ENCODE data around the gene RAB38. TPM values are rescaled to one million over a fixed set of nuclear protein-coding genes. Genes with fewer than 3 reads are reported as not detected.

Gene RAB38
- total RNA-seq, 1 donor, result 1.1 TPM

DNA sequence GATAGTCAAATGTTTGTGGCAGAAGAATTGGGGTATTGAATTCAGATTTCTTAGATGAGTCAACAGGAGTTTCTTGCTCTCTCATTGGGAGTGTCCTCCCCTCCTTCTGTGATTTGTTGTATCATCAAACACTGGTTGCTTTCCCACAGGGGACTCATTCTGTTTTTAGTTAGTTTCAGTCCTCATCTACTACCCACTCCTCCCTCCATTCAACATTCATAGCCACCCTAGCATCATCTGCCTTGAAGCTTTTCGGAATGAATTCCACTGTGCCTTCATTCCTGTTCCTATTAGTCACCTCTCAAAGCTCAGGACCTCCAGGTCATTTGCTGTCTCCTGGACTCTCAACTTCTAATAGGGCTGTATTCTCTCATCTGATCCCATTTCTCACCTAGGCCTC lies 31.5 kb upstream of the RAB38 start:
- H3K79me2 ChIP-seq (ENCODE audit: insufficient read depth, low read length), result no peaks in the 10 kb centered on the region
- no peaks in the 10 kb centered on the region for H3K36me3 ChIP-seq (ENCODE audit: insufficient read depth, low read length)
- no peak overlapping the region for H3K27ac ChIP-seq (ENCODE audit: low read depth, low read length)
- no peaks in the 10 kb centered on the region for H3K4me1 ChIP-seq (ENCODE audit: insufficient read depth, low read length)
- H3K27me3 ChIP-seq (ENCODE audit: insufficient read depth, low read length), result no peaks in the 10 kb centered on the region
- TF ChIP-seq, protein P1, sequence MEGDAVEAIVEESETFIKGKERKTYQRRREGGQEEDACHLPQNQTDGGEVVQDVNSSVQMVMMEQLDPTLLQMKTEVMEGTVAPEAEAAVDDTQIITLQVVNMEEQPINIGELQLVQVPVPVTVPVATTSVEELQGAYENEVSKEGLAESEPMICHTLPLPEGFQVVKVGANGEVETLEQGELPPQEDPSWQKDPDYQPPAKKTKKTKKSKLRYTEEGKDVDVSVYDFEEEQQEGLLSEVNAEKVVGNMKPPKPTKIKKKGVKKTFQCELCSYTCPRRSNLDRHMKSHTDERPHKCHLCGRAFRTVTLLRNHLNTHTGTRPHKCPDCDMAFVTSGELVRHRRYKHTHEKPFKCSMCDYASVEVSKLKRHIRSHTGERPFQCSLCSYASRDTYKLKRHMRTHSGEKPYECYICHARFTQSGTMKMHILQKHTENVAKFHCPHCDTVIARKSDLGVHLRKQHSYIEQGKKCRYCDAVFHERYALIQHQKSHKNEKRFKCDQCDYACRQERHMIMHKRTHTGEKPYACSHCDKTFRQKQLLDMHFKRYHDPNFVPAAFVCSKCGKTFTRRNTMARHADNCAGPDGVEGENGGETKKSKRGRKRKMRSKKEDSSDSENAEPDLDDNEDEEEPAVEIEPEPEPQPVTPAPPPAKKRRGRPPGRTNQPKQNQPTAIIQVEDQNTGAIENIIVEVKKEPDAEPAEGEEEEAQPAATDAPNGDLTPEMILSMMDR (IDR thresholded peaks at IDR 0.05; ENCODE audit: extremely low read depth, low read depth, low read length), result no peak
- no peak overlapping the region for H3K4me3 ChIP-seq (ENCODE audit: insufficient read depth, low read length)
- no peaks in the 10 kb centered on the region for H4K20me1 ChIP-seq (ENCODE audit: insufficient read depth, low read length)
- H2AFZ ChIP-seq (ENCODE audit: low read length), result no peak overlapping the region
- no peaks in the 10 kb centered on the region for H3K9me3 ChIP-seq (ENCODE audit: low read depth, low read length)
- no peak overlapping the region for H3K4me2 ChIP-seq (ENCODE audit: insufficient read depth, low read length)
- DNase-seq (ENCODE audit: insufficient read length, low spot score, missing footprints), result no peak

DNA sequence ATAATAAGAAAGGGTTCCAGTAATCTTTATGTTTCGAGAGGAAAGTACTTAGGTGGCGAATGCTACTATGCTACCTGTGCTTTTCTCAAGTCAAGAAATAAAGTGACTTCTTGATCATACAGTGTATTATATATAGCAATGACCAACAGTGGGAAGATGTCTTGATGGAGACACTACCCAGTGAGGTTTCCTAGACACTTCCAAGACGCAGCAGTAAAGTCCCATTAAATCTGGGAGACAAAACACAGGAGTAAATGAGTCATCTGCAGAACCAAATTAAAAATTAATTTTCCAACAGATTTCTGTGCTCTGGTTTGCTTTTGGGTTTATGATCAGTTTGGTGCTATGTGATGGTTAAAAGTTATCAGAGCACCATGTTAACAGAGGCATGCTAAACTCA lies 29.1 kb upstream of the RAB38 start:
- no peaks in the 10 kb centered on the region for H3K79me2 ChIP-seq (ENCODE audit: insufficient read depth, low read length)
- H3K27ac ChIP-seq (ENCODE audit: low read depth, low read length), result no peak overlapping the region
- no peak for DNase-seq (ENCODE audit: insufficient read length, low spot score, missing footprints)
- H4K20me1 ChIP-seq (ENCODE audit: insufficient read depth, low read length), result no peaks in the 10 kb centered on the region
- H3K4me2 ChIP-seq (ENCODE audit: insufficient read depth, low read length), result no peak overlapping the region
- H3K4me3 ChIP-seq (ENCODE audit: insufficient read depth, low read length), result no peak overlapping the region
- no peaks in the 10 kb centered on the region for H3K36me3 ChIP-seq (ENCODE audit: insufficient read depth, low read length)
- no peak overlapping the region for H2AFZ ChIP-seq (ENCODE audit: low read length)
- TF ChIP-seq, protein P1 (IDR thresholded peaks at IDR 0.05; ENCODE audit: extremely low read depth, low read depth, low read length), result no peak
- H3K9me3 ChIP-seq (ENCODE audit: low read depth, low read length), result no peaks in the 10 kb centered on the region
- no peaks in the 10 kb centered on the region for H3K4me1 ChIP-seq (ENCODE audit: insufficient read depth, low read length)
- no peaks in the 10 kb centered on the region for H3K27me3 ChIP-seq (ENCODE audit: insufficient read depth, low read length)

DNA sequence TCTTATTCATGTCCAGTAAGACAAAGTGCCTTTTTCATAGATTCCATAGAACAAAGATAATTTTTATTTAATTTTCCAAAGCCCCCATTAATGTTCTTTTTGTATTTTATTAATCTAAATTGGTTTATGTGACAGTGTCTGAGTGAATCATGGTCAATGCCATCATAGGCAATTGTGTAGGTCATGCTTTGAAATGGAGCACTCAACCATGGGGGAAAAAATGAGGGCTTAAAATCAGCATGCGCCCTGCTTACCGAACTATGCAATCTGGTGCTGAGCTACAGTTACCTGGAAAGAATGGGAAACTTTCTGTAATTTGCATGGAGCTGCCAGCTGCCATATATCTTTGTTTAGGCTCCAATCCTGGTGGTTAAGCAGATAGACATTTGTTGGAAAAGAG lies 28.4 kb upstream of the RAB38 start:
- no peak overlapping the region for H3K4me3 ChIP-seq (ENCODE audit: insufficient read depth, low read length)
- H2AFZ ChIP-seq (ENCODE audit: low read length), result no peak overlapping the region
- H3K36me3 ChIP-seq (ENCODE audit: insufficient read depth, low read length), result no peaks in the 10 kb centered on the region
- no peaks in the 10 kb centered on the region for H4K20me1 ChIP-seq (ENCODE audit: insufficient read depth, low read length)
- H3K4me2 ChIP-seq (ENCODE audit: insufficient read depth, low read length), result no peak overlapping the region
- H3K4me1 ChIP-seq (ENCODE audit: insufficient read depth, low read length), result no peaks in the 10 kb centered on the region
- TF ChIP-seq, protein P1 (IDR thresholded peaks at IDR 0.05; ENCODE audit: extremely low read depth, low read depth, low read length), result no peak
- DNase-seq (ENCODE audit: insufficient read length, low spot score, missing footprints), result no peak
- H3K9me3 ChIP-seq (ENCODE audit: low read depth, low read length), result no peaks in the 10 kb centered on the region
- no peaks in the 10 kb centered on the region for H3K27me3 ChIP-seq (ENCODE audit: insufficient read depth, low read length)
- H3K79me2 ChIP-seq (ENCODE audit: insufficient read depth, low read length), result no peaks in the 10 kb centered on the region
- H3K27ac ChIP-seq (ENCODE audit: low read depth, low read length), result no peak overlapping the region

GRCh38 chr11:88202498-88202897 lies 27.3 kb upstream of the RAB38 start:
- Histone ChIP-seq H3K27me3 (ENCODE audit: insufficient read depth, low read length) (no peaks in the 10 kb centered on the region), H4K20me1 (ENCODE audit: insufficient read depth, low read length) (no peaks in the 10 kb centered on the region), H3K9me3 (ENCODE audit: low read depth, low read length) (peaks cover 2% of the 10 kb centered on the region), H3K4me1 (ENCODE audit: insufficient read depth, low read length) (no peaks in the 10 kb centered on the region), H3K36me3 (ENCODE audit: insufficient read depth, low read length) (no peaks in the 10 kb centered on the region), H2AFZ (ENCODE audit: low read length) (no peak overlapping the region), H3K27ac (ENCODE audit: low read depth, low read length) (no peak overlapping the region), H3K4me3 (ENCODE audit: insufficient read depth, low read length) (no peak overlapping the region), H3K79me2 (ENCODE audit: insufficient read depth, low read length) (no peaks in the 10 kb centered on the region), H3K4me2 (ENCODE audit: insufficient read depth, low read length) (no peak overlapping the region)
- TF ChIP-seq, protein P1 (IDR thresholded peaks at IDR 0.05; ENCODE audit: extremely low read depth, low read depth, low read length), result no peak
- no peak for DNase-seq (ENCODE audit: insufficient read length, low spot score, missing footprints)

Measured in osteoblast (primary cell).